GM12873 (cell line): Measurements from ENCODE around the gene RADX.

Experiments
- CTCF ChIP-seq: IDR thresholded peaks from 2 replicates; pipeline ENCODE4 v1.5.1; 2012; ENCODE audit warnings: low read depth, mild to moderate bottlenecking, moderate library complexity, low read length, control low read depth; ENCODE audit not compliant: insufficient read depth; ENCODE audit errors: missing control alignments

Gene RADX

GRCh38 chrX:106692425-106693065, 80.8 kb downstream of the RADX start:
- no peak for TF ChIP-seq CTCF

DNA sequence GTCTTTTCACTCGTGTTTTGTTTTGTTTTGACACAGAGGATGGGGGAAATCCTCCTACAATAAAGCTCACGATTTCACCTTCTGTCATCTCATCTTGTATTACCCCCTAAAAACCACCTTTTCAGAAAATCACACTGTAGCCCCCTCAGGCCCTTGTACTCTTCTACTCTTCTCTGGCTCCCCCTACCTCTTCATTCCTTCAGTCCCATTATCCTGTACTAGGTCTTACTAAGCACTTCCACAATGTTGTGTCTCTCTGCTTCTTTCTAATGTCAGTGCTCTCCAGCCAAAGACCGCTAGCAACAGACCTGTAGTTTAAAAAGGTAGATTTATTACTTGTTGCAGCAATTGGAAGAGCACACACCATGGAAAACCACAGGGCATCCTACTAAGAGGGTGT, 84.7 kb downstream of the RADX start:
- no peak for TF ChIP-seq CTCF

- TF ChIP-seq CTCF = no peak
Measured at GRCh38 chrX:106698693-106699092, 86.9 kb downstream of the RADX start.

- TF ChIP-seq CTCF = no peak
Measured at GRCh38 chrX:106702636-106703035, 90.9 kb downstream of the RADX start.

GRCh38 chrX:106706466-106706865, 94.7 kb downstream of the RADX start:
- TF ChIP-seq CTCF = no peak

GRCh38 chrX:106707771-106708454, 96.1 kb downstream of the RADX start:
- no peak for TF ChIP-seq CTCF

- TF ChIP-seq CTCF = no peak
Measured at GRCh38 chrX:106710771-106711170, 99.0 kb downstream of the RADX start.
